ENCODE measurements around the gene POGLUT2. TPM values are rescaled to one million over a fixed set of nuclear protein-coding genes. Genes with fewer than 3 reads are reported as not detected.

POGLUT2 gene
- total RNA-seq (2022; extraction: Qiagen RNA extraction), result 5.4 to 7.0 TPM (median 6.4 TPM) in 5 replicates

DNA sequence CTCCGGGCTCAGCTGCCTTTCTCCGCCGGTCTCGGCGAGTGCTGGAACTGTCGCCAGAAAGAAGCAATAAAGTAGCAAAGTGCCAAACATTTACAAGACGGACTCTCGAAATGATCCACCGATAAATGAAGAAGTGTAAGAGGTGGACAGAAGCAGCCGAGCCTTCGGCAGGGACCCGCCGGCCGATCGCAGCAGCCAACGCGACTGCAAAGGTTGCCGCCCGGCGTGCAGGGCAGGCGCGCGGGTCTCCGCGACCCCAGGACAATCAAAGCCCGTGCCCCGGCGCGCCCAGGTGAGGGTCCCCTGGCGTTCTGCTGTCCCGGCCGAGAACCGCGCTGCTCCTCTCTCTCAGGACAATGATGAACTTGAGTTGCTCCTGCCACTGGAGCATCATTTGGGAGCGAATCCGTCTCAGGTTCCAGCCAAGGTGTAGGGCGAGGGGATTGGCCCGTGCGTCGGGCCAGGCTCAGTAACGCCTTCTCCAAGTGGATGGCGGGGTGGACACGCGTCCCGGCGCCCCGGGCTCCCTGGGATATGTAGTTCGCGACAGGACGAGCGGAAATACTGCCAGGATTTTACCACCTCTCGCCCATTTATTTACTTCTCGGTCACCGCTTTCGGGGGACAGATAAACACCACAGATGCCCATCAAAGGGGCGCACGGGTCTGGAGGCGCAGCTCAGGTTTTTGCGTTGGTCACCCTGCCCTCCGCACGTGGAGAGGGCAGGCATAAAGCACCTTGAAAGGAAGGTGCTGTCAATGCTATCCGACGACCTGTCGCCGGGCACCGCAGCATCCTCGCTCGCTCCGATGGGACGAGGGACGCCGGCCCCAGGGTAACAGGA is at the start of gene POGLUT2, which contains the start of gene BIVM:
Gene POGLUT2 (minus strand): TSS at position 396 of the 845 bp plus-strand sequence. CDS start 306 bp downstream, at position 90.
Gene BIVM (plus strand): TSS at position 539 of the 845 bp plus-strand sequence. CDS start 8,149 bp downstream, outside the sequence.

DNA sequence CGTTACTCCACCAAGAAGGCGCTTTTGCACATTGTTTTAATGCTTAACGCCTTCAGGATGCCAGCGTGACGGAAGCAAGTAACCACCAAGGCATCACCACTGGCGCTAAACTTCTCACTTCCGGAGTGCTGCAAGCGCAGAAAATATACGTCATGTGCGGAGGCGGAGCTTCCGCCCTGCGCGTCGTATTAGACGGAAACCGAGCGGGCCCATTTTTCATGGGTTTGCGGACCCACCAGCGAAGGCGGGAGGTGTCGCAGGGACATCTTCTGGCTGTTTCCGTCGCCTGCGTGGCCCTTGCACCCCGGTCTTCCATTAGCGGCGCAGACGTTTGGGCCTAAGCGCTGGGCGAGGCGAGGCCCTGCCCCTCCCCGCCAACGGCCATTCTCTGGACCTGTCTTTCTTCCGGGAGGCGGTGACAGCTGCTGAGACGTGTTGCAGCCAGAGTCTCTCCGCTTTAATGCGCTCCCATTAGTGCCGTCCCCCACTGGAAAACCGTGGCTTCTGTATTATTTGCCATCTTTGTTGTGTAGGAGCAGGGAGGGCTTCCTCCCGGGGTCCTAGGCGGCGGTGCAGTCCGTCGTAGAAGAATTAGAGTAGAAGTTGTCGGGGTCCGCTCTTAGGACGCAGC is 47.0 kb upstream of the POGLUT2 start, which contains the start of gene ERCC5:
Gene ERCC5 (plus strand): TSS at position 403 of the 631 bp plus-strand sequence. CDS start 235 bp downstream, outside the sequence.

DNA sequence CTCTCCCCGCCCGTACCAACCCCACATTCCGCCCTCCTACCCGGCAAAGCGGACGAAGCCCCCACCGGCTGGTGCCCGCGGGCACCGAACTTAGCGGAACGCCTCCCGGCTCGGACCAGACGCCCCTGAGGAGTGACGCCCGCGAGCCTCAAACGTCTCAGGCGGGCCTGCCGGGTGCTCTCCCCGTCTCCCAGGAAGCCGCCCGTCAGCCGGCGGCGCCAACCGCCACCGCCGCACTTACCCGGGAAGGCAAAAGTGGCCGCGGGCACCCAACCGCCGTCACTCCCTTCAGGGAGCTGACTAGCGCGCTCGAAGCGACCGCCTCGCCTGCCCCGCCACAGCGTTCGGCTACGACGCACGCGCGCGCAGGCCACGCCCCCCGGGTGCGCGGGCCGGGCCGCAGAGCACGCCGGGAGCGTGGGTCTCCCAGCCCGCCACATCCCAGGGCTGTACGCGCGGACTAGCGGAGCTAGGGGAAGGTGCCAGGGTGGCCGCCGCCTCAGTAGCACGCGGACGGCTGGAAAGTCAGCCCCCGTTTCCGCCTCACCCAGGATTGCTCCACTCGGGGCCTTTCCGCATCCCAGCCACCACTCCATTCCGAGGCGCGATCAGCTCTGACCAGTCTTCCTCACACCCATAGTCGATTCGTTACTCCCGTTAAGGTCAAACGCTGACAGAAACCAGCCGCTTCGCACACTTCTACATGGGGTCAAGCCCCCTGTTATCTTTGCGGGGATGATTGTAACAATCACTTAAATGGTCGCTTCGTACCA is 25.1 kb downstream of the POGLUT2 start, which contains the start of gene TEX30:
Gene TEX30 (minus strand): TSS at position 346 of the 773 bp plus-strand sequence. CDS start 3,760 bp downstream, outside the sequence.

Other genes starting within 250 kb of the POGLUT2 start
- gene TPP2, start 202.0 kb downstream of the POGLUT2 start, total RNA-seq (2022; extraction: Qiagen RNA extraction), result 10.3 to 18.8 TPM (median 17.3 TPM) in 5 replicates
- gene METTL21C, start 103.9 kb downstream of the POGLUT2 start, total RNA-seq (2022; extraction: Qiagen RNA extraction), result not detected in 5 replicates
- 10.7 to 13.2 TPM (median 12.5 TPM) in 5 replicates for gene TEX30, start 25.2 kb downstream of the POGLUT2 start, total RNA-seq (2022; extraction: Qiagen RNA extraction)
- 2.3 to 4.4 TPM (median 3.8 TPM) in 5 replicates for gene BIVM, start 143 bp upstream of the POGLUT2 start, total RNA-seq (2022; extraction: Qiagen RNA extraction)
- gene ERCC5, start 47.1 kb upstream of the POGLUT2 start, total RNA-seq (2022; extraction: Qiagen RNA extraction), result 14.9 to 20.9 TPM (median 17.5 TPM) in 5 replicates

Measured in A549 treated with dexamethasone at 1 μM for 4 hours (cell line).